DND-41 (cell line): ENCODE measurements around the gene PHKB.

Experiments used
- ATAC-seq: fragments of 200-7000 bp; cut with Tn5 transposase; 3 replicates; pipeline ENCODE4 v1.9.1; 2021; ENCODE audit warnings: low read depth; ENCODE audit not compliant: insufficient read depth
- DNase-seq: peaks from one replicate; pipeline ENCODE4 v3.0.0-alpha.2; 2020
- H2AFZ ChIP-seq: 2 replicates; pipeline ENCODE4 v1.6.0; 2012; ENCODE audit warnings: low read depth, low read length
- H3K27ac ChIP-seq: 2 replicates; pipeline ENCODE4 v1.5.1; 2012; ENCODE audit warnings: low read length, inconsistent platforms
- H3K27me3 ChIP-seq: fragments of 200-600 bp; sonication (generic); 2 replicates; pipeline ENCODE4 v1.6.0; 2012; ENCODE audit warnings: low read length, mild to moderate bottlenecking, inconsistent platforms; ENCODE audit not compliant: insufficient read depth, poor library complexity
- H3K36me3 ChIP-seq: 2 replicates; pipeline ENCODE4 v1.5.1; 2012; ENCODE audit warnings: low read length, inconsistent platforms; ENCODE audit not compliant: insufficient read depth
- H3K4me1 ChIP-seq: 2 replicates; pipeline ENCODE4 v1.5.1; 2012; ENCODE audit warnings: mild to moderate bottlenecking, low read length; ENCODE audit not compliant: insufficient read depth
- H3K4me2 ChIP-seq: 2 replicates; pipeline ENCODE4 v1.6.0; 2012; ENCODE audit warnings: mild to moderate bottlenecking, moderate library complexity, low read length, inconsistent platforms; ENCODE audit not compliant: insufficient read depth
- H3K4me3 ChIP-seq, 2 experiments: fragments of 200-600 bp in 1 of 2; shearing (Covaris generic) in 1 of 2; 2 replicates each; pipeline ENCODE4 v1.5.1; 2012 to 2016; ENCODE audit warnings: inconsistent platforms in 2 of 2, low read length in 2 of 2, mild to moderate bottlenecking in 2 of 2, low read depth in 1 of 2, moderate library complexity in 1 of 2
- H3K79me2 ChIP-seq: 2 replicates; pipeline ENCODE4 v1.6.0; 2012; ENCODE audit warnings: low read length, inconsistent platforms; ENCODE audit not compliant: insufficient read depth
- H3K9ac ChIP-seq: 2 replicates; pipeline ENCODE4 v1.6.0; 2012; ENCODE audit warnings: low read depth, mild to moderate bottlenecking, inconsistent platforms, low read length, moderate library complexity
- H3K9me3 ChIP-seq: 2 replicates; pipeline ENCODE4 v1.5.1; 2012; ENCODE audit warnings: low read length, moderate library complexity, mild to moderate bottlenecking, inconsistent platforms; ENCODE audit not compliant: insufficient read depth, severe bottlenecking
- H4K20me1 ChIP-seq: 2 replicates; pipeline ENCODE4 v1.6.0; 2012; ENCODE audit warnings: low read length; ENCODE audit not compliant: insufficient read depth
- EZH2 ChIP-seq: IDR thresholded peaks from 3 replicates; pipeline ENCODE4 v1.6.1; 2012; ENCODE audit warnings: borderline replicate concordance, low read depth, mild to moderate bottlenecking, moderate library complexity, low read length, inconsistent platforms; ENCODE audit not compliant: severe bottlenecking
- TF ChIP-seq, protein P1 (sequence below): IDR thresholded peaks from 2 replicates; pipeline ENCODE4 v1.5.1; 2012; ENCODE audit warnings: borderline replicate concordance, low read length, moderate library complexity, mild to moderate bottlenecking; ENCODE audit not compliant: poor library complexity, severe bottlenecking; ENCODE audit errors: extremely low read depth

Gene PHKB

DNA sequence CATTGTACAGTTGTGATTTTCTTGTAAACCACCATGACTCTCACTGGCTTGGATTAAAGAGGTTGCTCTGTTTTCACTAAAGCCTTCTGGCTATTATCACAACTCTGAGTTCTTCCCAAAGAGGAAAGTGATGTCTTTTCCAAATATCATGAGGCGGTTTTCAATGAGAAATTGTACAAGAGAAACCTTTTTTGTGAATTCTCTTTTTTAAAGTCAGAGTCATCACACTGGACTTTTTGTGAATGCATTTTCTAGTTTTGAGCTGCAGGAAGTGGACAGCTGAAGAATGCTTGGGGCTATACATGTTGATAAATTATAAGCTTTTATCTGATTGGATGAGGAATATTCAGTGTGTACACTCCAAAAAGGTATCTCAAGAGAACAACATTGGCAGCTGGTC is 100.2 kb downstream of the PHKB start:
- Histone ChIP-seq H3K27ac (no peak overlapping the region), H3K27me3 (no peaks in the 10 kb centered on the region), H3K9ac (no peak overlapping the region), H3K9me3 (no peaks in the 10 kb centered on the region), H2AFZ (no peak overlapping the region), H3K36me3 (peaks cover 10% of the 10 kb centered on the region; the same call in 1 of the 2 replicates), H3K4me2 (no peak overlapping the region), H3K4me3 (no peak overlapping the region), H3K4me1 (no peaks in the 10 kb centered on the region), H4K20me1 (no peaks in the 10 kb centered on the region), H3K79me2 (no peaks in the 10 kb centered on the region)
- DNase-seq (no peak), ATAC-seq (no peak)
- TF ChIP-seq EZH2 = no peak
- TF ChIP-seq, protein P1, sequence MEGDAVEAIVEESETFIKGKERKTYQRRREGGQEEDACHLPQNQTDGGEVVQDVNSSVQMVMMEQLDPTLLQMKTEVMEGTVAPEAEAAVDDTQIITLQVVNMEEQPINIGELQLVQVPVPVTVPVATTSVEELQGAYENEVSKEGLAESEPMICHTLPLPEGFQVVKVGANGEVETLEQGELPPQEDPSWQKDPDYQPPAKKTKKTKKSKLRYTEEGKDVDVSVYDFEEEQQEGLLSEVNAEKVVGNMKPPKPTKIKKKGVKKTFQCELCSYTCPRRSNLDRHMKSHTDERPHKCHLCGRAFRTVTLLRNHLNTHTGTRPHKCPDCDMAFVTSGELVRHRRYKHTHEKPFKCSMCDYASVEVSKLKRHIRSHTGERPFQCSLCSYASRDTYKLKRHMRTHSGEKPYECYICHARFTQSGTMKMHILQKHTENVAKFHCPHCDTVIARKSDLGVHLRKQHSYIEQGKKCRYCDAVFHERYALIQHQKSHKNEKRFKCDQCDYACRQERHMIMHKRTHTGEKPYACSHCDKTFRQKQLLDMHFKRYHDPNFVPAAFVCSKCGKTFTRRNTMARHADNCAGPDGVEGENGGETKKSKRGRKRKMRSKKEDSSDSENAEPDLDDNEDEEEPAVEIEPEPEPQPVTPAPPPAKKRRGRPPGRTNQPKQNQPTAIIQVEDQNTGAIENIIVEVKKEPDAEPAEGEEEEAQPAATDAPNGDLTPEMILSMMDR = no peak

DNA sequence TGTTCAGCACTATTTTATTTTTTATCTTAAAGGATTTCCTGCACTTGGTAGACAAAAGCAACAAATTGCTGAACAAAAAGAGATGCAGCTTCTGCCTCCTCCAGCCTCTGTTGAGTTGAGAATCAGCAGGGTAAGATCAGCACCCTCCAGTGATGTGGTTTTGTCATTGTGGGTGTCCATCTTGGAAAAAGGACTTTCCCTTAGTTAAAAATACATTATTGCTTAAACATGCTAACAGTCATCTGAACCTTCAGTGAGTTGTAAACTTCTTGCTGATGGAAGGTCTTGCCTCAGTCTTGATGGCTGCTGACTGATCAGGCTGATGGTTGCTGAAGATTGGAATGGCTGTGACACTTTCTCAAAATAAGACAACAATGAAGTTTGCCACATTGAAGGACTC is 101.2 kb downstream of the PHKB start:
- no peaks in the 10 kb centered on the region for H3K79me2 ChIP-seq
- no peak overlapping the region for H3K4me3 ChIP-seq
- no peak overlapping the region for H3K9ac ChIP-seq
- TF ChIP-seq EZH2 = no peak
- TF ChIP-seq, protein P1 = no peak
- no peaks in the 10 kb centered on the region for H4K20me1 ChIP-seq
- DNase-seq (no peak), ATAC-seq (no peak)
- no peak overlapping the region for H3K27ac ChIP-seq
- H3K4me1 ChIP-seq = peaks cover under 1% of the 10 kb centered on the region; the same call in 1 of the 2 replicates
- no peak overlapping the region for H2AFZ ChIP-seq
- H3K4me2 ChIP-seq = no peak overlapping the region
- peaks cover 10% of the 10 kb centered on the region; the same call in 1 of the 2 replicates for H3K36me3 ChIP-seq
- H3K9me3 ChIP-seq = no peaks in the 10 kb centered on the region
- no peaks in the 10 kb centered on the region for H3K27me3 ChIP-seq

DNA sequence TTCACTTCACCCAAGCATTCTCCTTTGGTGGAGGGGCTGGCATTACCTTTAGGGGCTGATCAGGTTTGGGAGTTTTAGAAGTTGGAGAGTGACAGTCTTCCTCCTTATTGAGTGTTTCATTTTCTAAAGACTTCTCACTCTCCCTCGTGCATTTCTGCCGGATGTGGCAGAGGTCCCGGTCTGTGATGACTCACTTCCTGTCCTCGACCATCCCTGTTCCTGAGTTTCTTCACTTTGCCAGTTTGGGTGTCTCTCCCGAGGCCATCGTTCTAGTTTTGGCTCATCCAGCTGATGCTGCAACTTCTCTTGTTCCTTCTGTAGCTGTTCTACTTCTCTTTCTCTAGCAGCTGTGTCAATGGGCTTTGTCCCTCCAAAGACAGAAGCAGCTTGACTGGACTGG is 104.3 kb downstream of the PHKB start:
- H3K4me2 ChIP-seq = no peak overlapping the region
- ATAC-seq (no peak), DNase-seq (no peak)

More for the DNA sequence above, 104.3 kb downstream of the PHKB start:
- Histone ChIP-seq H3K79me2 (0 out of 2 replicates have a peak, but pooled peaks cover 3% of the 10 kb centered on the region), H3K4me1 (peaks cover 13% of the 10 kb centered on the region), H3K4me3 (no peak overlapping the region), H3K27me3 (no peaks in the 10 kb centered on the region), H3K27ac (no peak overlapping the region), H3K36me3 (peaks cover 10% of the 10 kb centered on the region; the same call in 1 of the 2 replicates), H4K20me1 (no peaks in the 10 kb centered on the region), H3K9me3 (no peaks in the 10 kb centered on the region), H3K9ac (no peak overlapping the region), H2AFZ (no peak overlapping the region)
- no peak for TF ChIP-seq EZH2
- TF ChIP-seq, protein P1 = no peak
